Endothelial cell of umbilical vein (primary cell): Measurements from ENCODE around the gene RBM28. TPM values are rescaled to one million over a fixed set of nuclear protein-coding genes. Genes with fewer than 3 reads are reported as not detected.

Source experiments
- BruUV-seq: library from RNA; stranded (reverse); fragments of 400-500 nt; replicated peaks from 2 replicates; lab custom pipeline; 2021; lab: Mats Ljungman, UMichigan
- CTCF ChIA-PET: fragments of 300-600, 350-600 bp; sonication (Branson Sonifier 250); formaldehyde crosslinking; loops from one replicate; lab custom pipeline; 2021; ENCODE audit warnings: antibody characterized with exemption, inconsistent platforms; lab: Charles Lee
- POLR2A ChIA-PET: fragments of 300-600, 350-600 bp; sonication (Branson Sonifier 250); formaldehyde crosslinking; loops from one replicate; lab custom pipeline; 2021; ENCODE audit warnings: antibody characterized with exemption, inconsistent platforms; lab: Charles Lee
- DNase-seq: peaks from one replicate; pipeline ENCODE4 v3.0.0-alpha.2; 2011; ENCODE audit warnings: low read depth, low spot score
- FAIRE-seq: peaks from 2 replicates; lab custom pipeline; 2011; peaks lifted over from hg19 to GRCh38; lab: Jason Lieb, UNC
- H2AFZ ChIP-seq: 2 replicates; pipeline ENCODE4 v1.6.0; 2012; ENCODE audit warnings: low read depth, low read length, control low read depth, inconsistent platforms
- H3K27ac ChIP-seq: 2 replicates; pipeline ENCODE4 v1.5.1; 2011; ENCODE audit warnings: low read depth, mild to moderate bottlenecking, control low read depth, low read length, moderate library complexity; ENCODE audit not compliant: insufficient read depth
- H3K27me3 ChIP-seq, 2 experiments: 2 replicates each; pipeline versions ENCODE4 v1.6.0 to v1.6.1; 2011; ENCODE audit warnings: low read length in 2 of 2, mixed read lengths in 1 of 2; ENCODE audit not compliant: control insufficient read depth in 2 of 2, insufficient read depth in 2 of 2
- H3K36me3 ChIP-seq, 2 experiments: 2 replicates in 1 of 2; 3 replicates in 1 of 2; pipeline ENCODE4 v1.5.1; 2011; ENCODE audit warnings: low read length in 2 of 2, mild to moderate bottlenecking in 1 of 2, moderate library complexity in 1 of 2; ENCODE audit not compliant: control insufficient read depth in 2 of 2, insufficient read depth in 2 of 2; ENCODE audit errors: extremely low read depth in 1 of 2
- H3K4me1 ChIP-seq: 3 replicates; pipeline ENCODE4 v1.5.1; 2011; ENCODE audit warnings: mild to moderate bottlenecking, low read length; ENCODE audit not compliant: control insufficient read depth, insufficient read depth; ENCODE audit errors: extremely low read depth
- H3K4me2 ChIP-seq: 2 replicates; pipeline ENCODE4 v1.6.1; 2011; ENCODE audit warnings: low read length, control low read depth, mixed read lengths; ENCODE audit not compliant: insufficient read depth
- H3K4me3 ChIP-seq, 3 experiments: fragments of 200-600 bp in 1 of 3; sonication (generic), shearing (Covaris generic) in 1 of 3; replicated peaks in 1 of 3; 2 replicates each; pipeline ENCODE4 v1.5.1; 2011 to 2016; ENCODE audit warnings: control low read depth in 3 of 3, low read length in 3 of 3, mild to moderate bottlenecking in 2 of 3, inconsistent platforms in 1 of 3, low read depth in 1 of 3, moderate library complexity in 1 of 3; ENCODE audit not compliant: insufficient read depth in 1 of 3
- H3K79me2 ChIP-seq: 2 replicates; pipeline ENCODE4 v1.6.0; 2012; ENCODE audit warnings: low read length, inconsistent platforms; ENCODE audit not compliant: control insufficient read depth, insufficient read depth
- H3K9ac ChIP-seq: replicated peaks from 2 replicates; pipeline ENCODE3; 2011; ENCODE audit warnings: low read length, control low read depth; ENCODE audit not compliant: insufficient read depth; ENCODE audit errors: extremely low read depth
- H3K9me1 ChIP-seq: replicated peaks from 3 replicates; pipeline ENCODE4 v1.6.0; 2011; ENCODE audit warnings: mild to moderate bottlenecking, low read length; ENCODE audit not compliant: control insufficient read depth, insufficient read depth; ENCODE audit errors: extremely low read depth
- H3K9me3 ChIP-seq: replicated peaks from 2 replicates; pipeline ENCODE4 v1.5.1; 2012; ENCODE audit warnings: low read length, inconsistent platforms; ENCODE audit not compliant: control insufficient read depth, insufficient read depth
- H4K20me1 ChIP-seq: replicated peaks from 2 replicates; pipeline ENCODE3; 2011; ENCODE audit warnings: mild to moderate bottlenecking, low read length; ENCODE audit not compliant: control insufficient read depth, insufficient read depth; ENCODE audit errors: extremely low read depth
- EZH2 ChIP-seq: IDR thresholded peaks from 2 replicates; pipeline ENCODE4 v1.6.1; 2012; ENCODE audit warnings: borderline replicate concordance, low read depth, mild to moderate bottlenecking, moderate library complexity, low read length, inconsistent platforms; ENCODE audit not compliant: severe bottlenecking
- FOS ChIP-seq: IDR thresholded peaks from 2 replicates; pipeline ENCODE4 v1.6.1; 2011; ENCODE audit warnings: mild to moderate bottlenecking, low read length, moderate library complexity, borderline replicate concordance; ENCODE audit not compliant: insufficient read depth
- GATA2 ChIP-seq: IDR thresholded peaks from 2 replicates; pipeline ENCODE4 v1.7.0; 2011; ENCODE audit warnings: low read depth, mild to moderate bottlenecking, moderate library complexity, mixed read lengths, low read length; ENCODE audit not compliant: insufficient read length, insufficient read depth
- JUN ChIP-seq: IDR thresholded peaks from 2 replicates; pipeline ENCODE4 v1.6.1; 2011; ENCODE audit warnings: borderline replicate concordance, low read depth; ENCODE audit not compliant: insufficient read length, insufficient read depth
- MYC ChIP-seq: IDR thresholded peaks from one replicate; pipeline ENCODE4 v1.6.1; 2011; ENCODE audit warnings: mild to moderate bottlenecking, low read depth, low read length
- POLR2A ChIP-seq: IDR thresholded peaks from 2 replicates; pipeline ENCODE4 v1.6.1; 2012; ENCODE audit warnings: low read depth, mild to moderate bottlenecking, control low read depth, low read length
- POLR2AphosphoS5 ChIP-seq: IDR thresholded peaks from 2 replicates; pipeline ENCODE4 v1.6.1; 2012; ENCODE audit warnings: low read depth, mild to moderate bottlenecking, control low read depth, low read length, moderate library complexity; ENCODE audit not compliant: insufficient read depth
- dilution Hi-C: fragments of 300-500 bp; cut with MboI; formaldehyde crosslinking; loops from one replicate; pipeline ENCODE4 v1.15.0; 2019; ENCODE audit warnings: low sequenced_read_pairs; ENCODE audit not compliant: extremely low pct_ligation_motif_present
- intact Hi-C: fragments of 100-400 bp; cut with micrococcal nuclease; formaldehyde crosslinking; loops from one replicate; pipeline ENCODE4 v1.10.0; 2022
- polyA plus RNA-seq, 4 experiments: library from polyadenylated mRNA; depleted of rRNA in 3 of 4; stranded (reverse) in 3 of 4; unstranded in 1 of 4; fragments of >200 nt; gene quantifications; 2 replicates each; pipeline versions ENCODE4 v1.2.1 to v1.2.3, GENCODE V29; 2011 to 2012; ENCODE audit warnings: missing spikeins in 1 of 4
- total RNA-seq: library from RNA; stranded (reverse); gene quantifications from 2 replicates; pipeline ENCODE4 v1.2.3, GENCODE V29; 2021
- TF ChIP-seq, protein P1 (sequence below), 2 donors: IDR thresholded peaks; 1 replicate in 1 of 2; 2 replicates in 1 of 2; pipeline ENCODE4 v1.5.1; 2011; ENCODE audit warnings: low read length in 2 of 2, mild to moderate bottlenecking in 2 of 2, moderate library complexity in 2 of 2, control low read depth in 1 of 2, inconsistent platforms in 1 of 2, low read depth in 1 of 2; ENCODE audit not compliant: insufficient read depth in 1 of 2; ENCODE audit errors: extremely low read depth in 1 of 2
- TF ChIP-seq, protein P2 (sequence below): IDR thresholded peaks from 2 replicates; pipeline ENCODE4 v1.6.1; 2011; ENCODE audit not compliant: insufficient read depth, insufficient read length

The RBM28 gene
- total and polyA plus RNA-seq, 2 donors (not counting 3 experiments of a cell fraction or from before 2014, with no cell fraction given), result 11.6 to 58.7 TPM

DNA sequence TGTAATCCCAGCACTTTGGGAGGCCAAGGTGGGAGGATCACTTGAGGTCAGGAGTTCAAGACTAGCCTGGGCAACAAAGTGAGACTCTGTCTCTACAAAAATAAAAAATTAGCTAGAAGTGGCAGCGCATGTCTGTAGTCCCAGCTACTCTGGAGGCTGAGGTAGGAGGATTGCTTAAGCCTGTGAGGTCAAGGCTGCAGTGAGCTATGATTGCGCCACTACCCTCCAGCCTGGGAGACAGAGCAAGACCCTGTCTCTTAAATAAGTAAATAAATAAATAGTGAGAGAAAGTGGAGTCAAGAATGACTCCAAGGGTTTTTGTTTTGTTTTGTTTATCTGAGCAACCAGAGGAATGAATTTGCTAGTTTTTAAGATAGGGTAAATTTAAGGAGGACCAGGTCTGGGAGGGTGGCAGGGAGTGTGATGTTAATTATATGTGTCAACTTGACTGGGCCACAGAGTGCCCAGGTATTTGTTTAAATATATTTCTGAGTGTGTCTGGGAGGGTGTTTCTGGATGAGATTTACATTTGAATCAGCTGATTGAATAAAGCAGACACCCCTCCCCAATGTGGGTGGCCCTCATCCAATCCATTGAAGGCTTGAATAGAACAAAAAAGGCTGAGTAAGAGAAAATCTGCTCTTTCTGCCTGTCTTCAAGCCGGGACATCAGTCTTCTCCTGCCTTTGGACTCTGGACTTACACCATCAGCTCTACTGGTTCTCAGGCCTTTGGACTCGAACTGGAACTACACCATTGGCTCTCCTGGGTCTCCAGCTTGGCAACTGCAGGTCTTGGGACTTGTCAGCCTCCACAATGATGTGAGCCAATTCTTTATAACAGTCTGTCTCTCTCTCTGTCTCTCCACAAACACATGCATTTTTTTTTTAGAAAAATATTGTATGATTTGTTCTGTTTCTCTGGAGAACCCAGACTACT is 42.5 kb upstream of the RBM28 start:
- H3K4me3 ChIP-seq, result no peak overlapping the region
- TF ChIP-seq POLR2AphosphoS5, result no peak
- no peak for TF ChIP-seq EZH2
- no peak for TF ChIP-seq POLR2A
- no peak for TF ChIP-seq JUN
- TF ChIP-seq, protein P1, sequence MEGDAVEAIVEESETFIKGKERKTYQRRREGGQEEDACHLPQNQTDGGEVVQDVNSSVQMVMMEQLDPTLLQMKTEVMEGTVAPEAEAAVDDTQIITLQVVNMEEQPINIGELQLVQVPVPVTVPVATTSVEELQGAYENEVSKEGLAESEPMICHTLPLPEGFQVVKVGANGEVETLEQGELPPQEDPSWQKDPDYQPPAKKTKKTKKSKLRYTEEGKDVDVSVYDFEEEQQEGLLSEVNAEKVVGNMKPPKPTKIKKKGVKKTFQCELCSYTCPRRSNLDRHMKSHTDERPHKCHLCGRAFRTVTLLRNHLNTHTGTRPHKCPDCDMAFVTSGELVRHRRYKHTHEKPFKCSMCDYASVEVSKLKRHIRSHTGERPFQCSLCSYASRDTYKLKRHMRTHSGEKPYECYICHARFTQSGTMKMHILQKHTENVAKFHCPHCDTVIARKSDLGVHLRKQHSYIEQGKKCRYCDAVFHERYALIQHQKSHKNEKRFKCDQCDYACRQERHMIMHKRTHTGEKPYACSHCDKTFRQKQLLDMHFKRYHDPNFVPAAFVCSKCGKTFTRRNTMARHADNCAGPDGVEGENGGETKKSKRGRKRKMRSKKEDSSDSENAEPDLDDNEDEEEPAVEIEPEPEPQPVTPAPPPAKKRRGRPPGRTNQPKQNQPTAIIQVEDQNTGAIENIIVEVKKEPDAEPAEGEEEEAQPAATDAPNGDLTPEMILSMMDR (IDR thresholded peaks at IDR 0.05; ENCODE audit: extremely low read depth in 1 of 2, insufficient read depth in 1 of 2, low read depth in 1 of 2, low read length in 2 of 2), result no peak
- no peak for TF ChIP-seq MYC
- TF ChIP-seq, protein P2, sequence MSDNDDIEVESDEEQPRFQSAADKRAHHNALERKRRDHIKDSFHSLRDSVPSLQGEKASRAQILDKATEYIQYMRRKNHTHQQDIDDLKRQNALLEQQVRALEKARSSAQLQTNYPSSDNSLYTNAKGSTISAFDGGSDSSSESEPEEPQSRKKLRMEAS, result no peak
- TF ChIP-seq FOS, result no peak
- TF ChIP-seq GATA2, result no peak
- ChIA-PET POLR2A (no interaction called here), CTCF (interaction anchor here (1.7 to 20.6 kb wide), 8 partner anchors 9 to 1583 kb away, joined by 6 to 778 read pairs (median 14); partner anchors contain the start of gene RBM28)
- no peak overlapping the region for H3K27ac ChIP-seq
- H3K79me2 ChIP-seq, result no peaks in the 10 kb centered on the region
- intact Hi-C loops (loop anchor here (2.0 kb wide), 1 partner anchor 25 kb away; the partner anchor contains the start of gene PRRT4), dilution Hi-C loops (no loop called here)
- DNase-seq (no peak), FAIRE-seq (no peak)
- H3K36me3 ChIP-seq, result no peaks in the 10 kb centered on the region
- no peaks in the 10 kb centered on the region for H3K9me3 ChIP-seq
- H3K27me3 ChIP-seq, result peaks cover 0 to 5% of the 10 kb centered on the region in 2 experiments
- no peak overlapping the region for H3K9ac ChIP-seq
- H2AFZ ChIP-seq, result no peak overlapping the region
- H4K20me1 ChIP-seq, result no peaks in the 10 kb centered on the region
- BruUV-seq, result no TSS peak
- H3K9me1 ChIP-seq, result no peaks in the 10 kb centered on the region
- H3K4me2 ChIP-seq, result no peak overlapping the region
- H3K4me1 ChIP-seq, result no peaks in the 10 kb centered on the region
